Suppressor macrophage treated with lipopolysaccharide for 4 hours (primary cell): Measurements from ENCODE around the gene MINDY4B.
"Not testable (repeated sequence)": the region's sequence is repeated elsewhere in the genome, so short reads cannot be mapped to it uniquely, and the experiment has no call there.

ENCODE experiments used
- DNase-seq: peaks from one replicate; pipeline ENCODE4 v3.0.0-alpha.2; 2020

MINDY4B gene

DNA sequence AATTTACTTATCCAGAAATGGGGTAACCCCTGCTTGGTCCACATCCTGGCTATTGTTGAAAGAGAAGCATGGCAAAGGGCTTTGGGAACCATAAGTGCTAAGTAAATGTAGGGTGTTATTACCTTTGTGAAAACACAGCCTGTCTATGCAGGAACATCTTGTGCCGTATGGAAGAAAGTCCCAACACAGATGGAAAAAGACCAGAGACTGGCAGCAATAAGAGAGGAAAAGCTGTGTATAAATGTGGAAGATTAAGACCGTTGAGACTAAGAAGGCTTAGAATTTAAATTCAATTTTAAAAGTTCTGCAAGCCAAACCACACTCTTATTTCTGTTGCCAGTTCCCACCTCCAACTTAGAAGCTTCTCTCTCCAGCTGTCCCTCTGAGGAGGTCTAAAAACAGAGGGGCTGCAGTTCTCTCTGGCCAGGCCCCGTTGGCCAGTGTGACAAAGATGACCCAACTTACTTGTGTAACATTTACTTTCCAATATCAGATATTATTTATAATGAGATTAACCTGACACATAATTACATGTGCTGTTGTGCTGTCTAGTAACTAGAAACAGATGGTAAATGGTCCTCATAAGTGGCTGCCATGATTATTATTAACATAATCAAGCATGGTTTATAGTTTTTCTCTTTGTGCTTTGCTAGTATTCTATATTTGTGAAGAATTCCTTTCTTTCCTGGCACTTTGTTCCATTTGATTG is 7.0 kb downstream of the MINDY4B start:
- no peak for DNase-seq

DNA sequence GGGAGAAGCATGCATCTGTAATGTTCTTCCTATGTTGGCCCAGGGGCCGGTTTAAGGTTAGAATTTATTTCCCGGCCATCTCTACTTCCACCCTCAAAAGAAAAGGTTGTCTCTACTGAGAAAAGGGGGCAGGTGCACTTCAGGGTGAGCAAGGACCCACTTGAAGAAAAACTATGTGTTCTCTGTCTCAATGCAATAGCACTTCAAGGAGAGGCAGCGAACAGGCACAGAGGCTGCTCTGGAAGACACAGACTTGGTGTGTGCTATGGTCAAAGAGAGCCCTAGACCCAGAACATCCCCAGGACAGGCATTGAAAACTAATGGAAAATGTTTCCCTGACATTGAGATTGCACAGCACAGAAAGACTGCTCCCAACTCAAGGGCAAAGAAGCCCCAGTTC is 7.6 kb downstream of the MINDY4B start:
- DNase-seq: no peak

DNA sequence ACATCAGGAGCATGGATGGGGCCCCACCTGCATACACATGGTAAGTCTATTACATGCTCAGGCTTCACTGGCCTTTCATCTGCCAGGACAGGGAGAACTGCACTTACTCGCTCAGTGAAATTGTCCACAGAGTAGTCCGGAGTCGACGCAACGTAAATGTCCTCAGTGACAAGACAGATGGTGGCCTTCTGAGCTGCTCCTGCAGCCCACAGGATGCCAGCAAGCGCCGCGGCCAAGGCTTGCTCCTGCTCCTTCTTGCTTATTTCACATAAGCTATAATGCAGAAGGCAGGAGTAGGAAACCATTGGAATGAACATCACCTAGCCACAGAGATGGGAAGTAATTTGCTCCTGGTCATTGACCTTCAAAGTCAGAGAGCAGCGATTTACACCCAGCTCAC is 14.4 kb downstream of the MINDY4B start:
- no peak for DNase-seq

DNA sequence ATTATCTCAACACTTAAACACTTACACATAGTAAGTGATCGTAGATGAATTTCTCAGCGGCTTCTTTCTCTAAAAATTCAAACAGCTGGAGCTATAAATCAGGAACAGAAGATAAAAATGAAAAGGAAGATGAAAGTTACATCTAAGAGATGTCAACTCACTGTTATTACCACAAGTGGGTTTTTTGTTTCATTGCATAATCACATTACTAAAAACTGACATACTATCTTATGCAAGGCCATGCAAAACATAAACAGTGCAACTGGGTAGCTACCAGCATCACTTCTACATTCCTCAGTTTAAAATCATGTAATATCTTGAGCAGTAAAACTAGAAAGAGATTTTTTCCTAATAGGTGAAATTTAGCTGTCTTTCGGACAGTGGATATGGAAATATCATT is 14.9 kb downstream of the MINDY4B start:
- DNase-seq: peak; percentile 86

DNA sequence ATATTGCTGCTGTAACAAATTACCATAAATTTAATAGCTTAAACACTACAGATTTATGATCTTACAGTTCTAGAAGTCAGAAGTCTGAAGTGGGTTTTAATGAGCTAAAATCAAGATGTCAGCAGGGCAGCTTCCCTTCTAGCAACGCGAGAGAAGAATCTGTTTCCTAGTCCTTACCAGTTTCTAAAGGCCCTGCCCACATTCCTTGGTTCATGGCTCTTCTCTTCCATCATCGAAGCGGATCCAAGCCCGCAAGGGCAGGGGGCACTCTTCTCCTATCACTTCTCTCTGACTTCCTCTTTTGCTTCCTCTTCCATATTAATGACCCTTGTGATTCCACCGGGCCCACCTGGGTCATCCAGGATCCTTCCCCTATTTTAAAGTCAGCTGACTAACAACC is 16.1 kb downstream of the MINDY4B start:
- DNase-seq: no peak

DNA sequence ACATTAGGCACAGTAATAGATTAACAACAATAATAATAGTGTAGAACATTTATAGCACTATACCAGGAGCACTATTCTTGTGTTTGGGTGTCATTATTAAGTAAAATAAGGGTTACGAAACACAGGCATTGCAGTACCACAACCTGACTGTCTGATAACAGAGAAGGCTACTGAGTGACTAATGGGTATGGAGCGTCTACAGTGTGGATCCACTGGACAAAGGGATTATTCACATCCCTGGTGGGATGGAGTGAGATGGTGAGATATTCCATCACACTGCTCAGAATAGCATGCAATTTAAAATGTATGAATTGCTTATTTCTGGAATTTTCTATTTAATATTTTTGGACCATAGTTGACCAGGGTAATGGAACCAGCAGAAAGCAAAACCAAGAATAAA is 18.2 kb downstream of the MINDY4B start:
- DNase-seq: no peak

DNA sequence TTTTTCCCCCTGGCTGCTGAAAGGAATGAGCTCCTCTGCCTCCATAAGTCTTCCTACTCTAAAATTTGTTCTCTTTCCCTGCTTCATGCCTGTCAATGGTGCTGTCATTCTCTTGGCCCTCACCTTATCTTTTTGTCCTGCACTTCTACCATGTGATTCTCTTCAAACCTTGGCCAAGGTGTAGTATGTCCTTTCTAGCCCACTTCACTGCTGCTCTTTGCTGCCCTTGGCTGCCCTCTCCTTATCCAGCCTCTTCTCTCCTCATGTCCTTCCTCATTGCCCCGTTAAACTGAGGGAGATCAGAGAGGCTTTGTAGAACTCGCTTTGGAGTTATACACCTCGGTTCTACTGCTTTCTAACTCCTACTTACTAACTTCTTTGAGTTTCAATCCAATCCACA is 19.7 kb downstream of the MINDY4B start:
- no peak for DNase-seq

DNA sequence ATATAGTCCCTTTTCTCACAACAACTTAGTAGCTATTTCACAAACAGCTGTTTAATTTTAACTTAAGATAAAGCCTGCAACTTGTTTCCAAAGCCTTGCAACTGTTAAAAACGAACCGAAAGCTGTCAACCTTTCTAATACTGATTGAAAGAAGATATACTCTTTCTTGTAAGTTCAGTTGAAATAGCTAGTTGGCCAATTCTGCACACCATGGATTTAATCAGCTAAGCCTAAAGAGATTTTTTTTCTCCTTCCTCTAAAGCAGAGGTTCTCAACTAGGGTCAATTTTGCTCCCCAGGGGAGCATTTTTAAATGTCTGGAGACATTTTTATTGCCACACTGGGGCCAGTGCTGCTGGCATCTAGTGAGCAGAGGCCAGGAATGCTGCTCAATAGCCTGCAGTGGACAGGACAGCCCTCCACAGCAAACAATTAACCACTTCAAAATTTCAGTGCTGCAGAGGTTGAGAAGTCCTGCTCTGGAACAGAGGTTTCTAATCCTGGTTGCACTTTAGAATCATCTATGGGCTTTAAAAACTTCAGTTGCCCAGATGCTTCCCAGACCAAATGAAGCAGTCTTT is 26.2 kb downstream of the MINDY4B start:
- no peak for DNase-seq

DNA sequence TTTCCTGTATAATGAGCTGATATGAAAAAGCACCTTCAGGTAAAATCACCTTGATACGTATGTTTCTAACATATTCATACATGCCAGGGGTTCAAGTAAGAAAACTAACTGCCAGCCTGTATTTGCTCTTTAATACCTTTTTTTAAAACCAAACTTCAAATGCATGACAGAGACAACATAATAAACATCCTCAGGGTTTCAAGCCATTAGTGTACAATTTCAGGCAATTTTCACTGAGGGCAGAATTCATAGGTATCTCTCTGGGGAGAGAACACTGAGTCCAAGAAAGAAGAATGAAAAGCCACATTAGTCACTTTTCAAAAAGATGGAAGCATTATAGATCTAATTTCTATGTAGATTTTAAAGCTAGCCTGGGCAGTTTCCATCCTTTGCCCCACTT is 26.9 kb downstream of the MINDY4B start:
- DNase-seq: no peak

DNA sequence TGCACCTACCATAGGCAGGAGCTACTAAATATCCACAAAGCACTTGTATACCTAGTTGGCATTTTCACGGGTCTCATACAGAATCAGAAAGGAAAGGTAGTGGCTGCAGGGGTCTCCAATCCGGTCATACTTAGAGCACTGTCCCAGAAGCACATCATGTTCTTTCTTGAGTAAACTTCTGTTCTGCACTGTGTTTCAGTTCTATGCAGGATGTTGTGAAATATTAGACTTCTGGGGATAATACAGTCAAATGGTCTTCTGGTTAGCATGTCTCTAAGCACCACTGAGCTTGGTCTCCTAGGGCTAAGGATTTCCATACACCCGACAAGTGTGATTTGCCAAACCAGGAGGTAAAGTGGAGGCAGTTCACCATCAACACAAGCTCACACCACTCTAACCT is 27.9 kb downstream of the MINDY4B start:
- DNase-seq: no peak

DNA sequence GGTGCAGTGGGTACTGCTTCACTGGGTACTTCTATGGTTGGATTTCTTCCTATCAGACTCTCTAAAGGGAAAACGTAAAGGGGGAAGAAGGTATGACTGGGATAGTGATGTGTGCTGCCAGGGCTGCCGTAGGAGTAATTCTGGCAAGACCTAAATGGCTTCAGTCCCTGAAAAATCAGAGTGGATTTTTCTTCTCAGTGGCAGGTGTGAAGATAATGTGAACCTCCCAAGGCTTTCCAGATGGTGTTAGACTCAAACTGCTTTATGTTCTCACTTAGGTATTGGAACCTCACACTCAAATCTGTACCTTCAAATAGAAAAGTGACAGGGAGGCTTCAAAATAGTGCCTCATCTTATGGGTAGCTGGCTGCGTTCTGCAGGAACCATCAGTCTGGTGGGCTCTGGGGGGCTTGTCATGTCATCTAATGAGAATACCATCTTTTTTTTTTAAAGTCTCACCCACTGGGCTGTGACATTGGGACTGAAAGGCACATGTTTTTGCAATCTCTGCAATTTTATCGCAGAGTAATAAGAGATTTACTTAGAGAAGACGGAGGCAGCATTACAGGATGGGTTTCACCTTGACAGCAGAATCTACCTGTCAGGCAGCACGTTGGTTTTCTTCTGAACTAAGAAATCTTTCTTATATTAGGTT is 28.5 kb downstream of the MINDY4B start:
- DNase-seq: no peak

DNA sequence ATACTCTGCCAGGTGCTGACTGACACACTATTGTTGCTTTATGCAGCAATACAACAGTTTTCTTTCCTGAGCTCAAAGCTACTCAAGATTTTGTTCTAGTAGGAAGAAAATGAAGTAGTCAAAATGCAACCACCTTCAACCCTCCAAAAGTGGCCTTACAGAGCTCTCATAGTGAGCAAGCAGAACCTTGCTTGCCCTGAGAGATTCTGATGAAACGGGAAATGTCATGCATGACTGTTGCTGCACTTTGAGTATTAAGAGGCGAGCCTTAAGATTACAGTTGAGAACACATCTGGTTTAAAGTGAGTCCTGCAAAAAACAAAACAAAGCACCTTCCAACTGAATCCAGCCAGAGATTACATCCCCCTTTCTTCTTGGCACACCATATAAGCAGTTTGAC is 29.7 kb downstream of the MINDY4B start:
- DNase-seq: peak; percentile 19

DNA sequence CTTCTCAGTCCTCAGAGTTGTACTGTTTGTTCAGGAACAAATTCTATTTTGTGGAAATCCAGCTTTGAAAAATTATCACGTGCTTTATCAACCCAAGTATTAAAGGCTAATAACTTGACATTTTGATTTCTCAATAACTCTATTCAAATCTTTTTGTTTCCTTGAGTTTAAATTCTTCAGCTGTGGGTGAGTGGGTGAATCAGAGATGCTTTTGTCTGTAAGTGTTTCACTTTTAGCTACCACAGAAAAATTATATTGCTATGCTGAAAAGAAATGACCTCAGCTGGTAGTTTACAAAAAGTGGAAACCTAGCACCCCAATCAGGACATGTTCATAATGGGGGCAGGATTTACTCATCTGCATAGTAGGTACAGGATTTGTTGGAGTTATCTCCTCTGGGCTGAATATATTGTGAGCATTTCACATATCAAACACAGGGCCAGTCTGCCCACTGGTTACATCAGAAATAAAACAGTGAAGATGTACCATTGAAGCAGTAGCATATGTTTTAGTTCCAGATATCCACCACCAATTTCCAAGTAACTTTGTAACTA is 30.5 kb downstream of the MINDY4B start:
- DNase-seq: no peak

DNA sequence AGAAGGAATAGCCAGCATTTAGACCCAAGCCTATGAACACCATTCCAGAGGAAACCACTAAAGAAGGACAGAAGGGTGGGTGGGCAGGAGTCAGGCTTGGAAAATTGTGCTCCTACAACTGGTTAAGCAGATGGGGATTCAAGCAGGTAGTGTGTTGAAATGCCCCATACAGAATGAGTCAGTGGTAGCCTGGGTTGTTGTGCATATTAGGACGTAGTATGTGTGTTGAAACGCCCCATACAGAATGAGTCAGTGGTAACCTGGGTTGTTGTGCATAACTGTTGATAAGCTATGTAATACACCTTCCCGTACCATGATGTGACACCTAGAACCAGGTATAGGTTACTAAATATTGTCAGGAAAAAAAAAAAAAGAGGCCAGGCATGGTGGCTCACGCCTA is 34.0 kb downstream of the MINDY4B start:
- DNase-seq: no peak

DNA sequence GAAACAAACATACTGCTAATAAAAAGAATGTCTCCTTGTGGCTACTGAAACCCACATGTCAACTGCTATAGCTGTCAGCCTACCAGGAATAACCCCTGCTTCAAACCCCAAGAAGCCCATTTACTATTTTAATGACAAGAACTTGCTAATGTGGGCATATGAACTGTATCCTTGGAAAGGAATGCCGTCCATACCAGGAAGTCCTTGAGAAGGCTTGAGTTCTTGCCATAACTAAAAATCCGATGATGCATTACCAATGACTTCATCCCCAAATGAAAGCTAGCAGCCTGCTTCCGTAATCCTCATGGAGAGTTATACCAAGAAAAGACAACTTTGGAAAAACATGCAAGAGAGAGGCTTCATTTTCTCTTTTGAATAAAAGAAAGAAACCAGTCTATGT is 34.8 kb downstream of the MINDY4B start:
- DNase-seq: no peak

DNA sequence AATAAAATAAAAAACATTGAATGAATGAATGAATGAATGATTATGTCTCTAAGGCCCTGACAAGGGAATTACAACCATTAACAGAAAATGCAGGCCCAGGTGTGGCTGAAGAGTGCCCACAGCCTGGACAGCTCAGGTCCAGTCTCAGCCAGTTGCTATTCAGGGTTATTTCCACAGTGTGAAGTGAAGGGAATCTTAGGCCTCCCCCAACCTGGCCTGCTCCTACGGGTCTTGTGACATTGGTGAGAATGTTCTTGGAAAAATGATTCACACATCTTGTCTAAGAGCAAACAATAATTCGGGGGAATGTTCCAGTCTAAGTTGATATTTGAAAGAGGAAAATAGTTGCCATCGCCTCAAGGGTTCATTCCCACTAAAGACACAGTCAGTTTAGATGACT is 37.0 kb downstream of the MINDY4B start:
- no peak for DNase-seq

DNA sequence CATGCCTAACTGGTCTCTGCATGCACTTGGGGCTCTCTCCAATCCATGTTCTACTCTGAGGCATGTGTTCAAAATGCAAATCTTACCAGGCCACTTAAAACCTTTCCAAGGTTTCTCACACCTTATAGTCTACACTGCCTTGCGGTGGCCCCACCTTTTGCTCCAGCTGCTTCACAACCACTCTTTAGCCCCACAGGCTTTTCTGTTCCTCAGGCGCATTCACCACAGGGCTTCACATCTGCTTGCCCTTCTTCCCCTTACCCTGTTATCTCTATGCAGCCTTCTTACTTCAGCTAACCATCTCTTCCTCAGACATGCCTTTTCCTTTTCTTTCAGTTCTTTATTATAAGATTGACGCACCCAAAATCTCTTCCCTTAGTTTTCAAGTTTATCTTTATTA is 37.8 kb downstream of the MINDY4B start:
- no peak for DNase-seq

DNA sequence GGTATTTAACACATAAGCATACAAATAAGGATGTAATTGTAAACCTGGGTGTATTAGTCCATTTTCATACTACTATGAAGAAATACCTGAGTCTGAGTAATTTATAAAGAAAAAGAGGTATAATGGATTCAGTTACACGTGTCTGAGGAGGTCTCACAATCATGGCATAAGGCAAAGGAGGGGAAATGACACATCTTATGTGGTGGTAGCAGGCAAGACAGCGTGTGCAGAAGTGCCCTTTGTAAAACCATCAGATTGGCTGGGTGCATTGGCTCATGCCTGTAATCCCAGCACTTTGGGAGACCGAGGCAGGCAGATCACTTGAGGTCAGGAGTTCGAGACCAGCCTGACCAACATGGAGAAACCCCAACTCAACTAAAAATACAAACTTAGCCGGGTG is 41.3 kb downstream of the MINDY4B start:
- DNase-seq: not testable (repeated sequence)

DNA sequence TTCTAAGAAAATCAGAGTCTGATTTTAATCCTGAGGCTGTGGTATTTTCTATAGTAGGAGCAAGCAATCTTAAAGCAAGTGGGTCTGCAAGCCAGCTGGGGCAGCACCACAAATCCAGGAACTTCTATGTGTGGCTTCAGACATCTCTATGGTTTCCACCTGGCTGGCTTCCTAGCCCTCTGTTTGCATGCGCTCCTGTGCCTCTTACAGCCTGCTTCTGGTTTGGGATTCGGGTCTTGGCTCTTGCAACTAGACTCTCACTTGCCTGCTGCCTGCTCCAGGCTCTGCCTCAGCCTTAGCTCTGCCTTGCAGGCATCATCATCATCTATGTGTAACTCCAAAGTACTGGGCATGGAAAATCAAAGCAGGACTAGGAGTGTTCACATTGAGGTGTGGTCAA is 43.4 kb downstream of the MINDY4B start:
- DNase-seq: no peak

DNA sequence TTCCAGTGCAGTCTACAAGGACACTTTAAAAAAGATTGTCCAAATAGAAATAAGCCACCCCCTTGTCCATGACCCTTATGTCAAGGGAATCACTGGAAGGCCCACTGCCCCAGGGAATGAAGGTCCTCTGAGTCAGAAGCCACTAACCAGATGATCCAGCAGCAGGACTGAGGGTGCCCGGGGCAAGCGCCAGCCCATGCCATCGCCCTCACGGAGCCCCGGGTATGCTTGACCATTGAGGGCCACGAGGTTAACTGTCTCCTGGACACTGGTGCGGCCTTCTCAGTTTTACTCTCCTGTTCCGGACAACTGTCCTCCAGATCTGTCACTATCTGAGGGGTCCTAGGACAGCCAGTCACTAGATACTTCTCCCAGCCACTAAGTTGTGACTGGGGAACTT is 47.3 kb downstream of the MINDY4B start:
- DNase-seq: not testable (repeated sequence)

DNA sequence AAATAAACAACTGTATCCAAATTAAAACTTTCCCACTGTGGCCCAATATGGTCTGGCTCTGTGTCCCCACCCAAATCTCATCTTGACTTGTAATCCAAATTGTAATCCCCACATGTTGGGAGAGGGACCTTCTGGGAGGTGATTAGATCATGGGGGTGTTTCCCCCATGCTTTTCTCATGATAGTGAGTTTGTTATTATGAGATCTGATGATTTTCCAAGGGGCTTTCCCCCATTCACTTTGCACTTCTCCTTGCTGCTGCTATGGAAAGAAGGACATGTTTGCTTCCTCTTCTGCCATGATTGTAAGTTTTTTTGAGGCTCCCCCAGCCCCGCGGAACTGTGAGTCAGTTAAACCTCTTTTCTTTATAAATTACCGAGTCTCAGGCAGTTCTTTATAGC is 55.0 kb downstream of the MINDY4B start:
- DNase-seq: peak; percentile 16

DNA sequence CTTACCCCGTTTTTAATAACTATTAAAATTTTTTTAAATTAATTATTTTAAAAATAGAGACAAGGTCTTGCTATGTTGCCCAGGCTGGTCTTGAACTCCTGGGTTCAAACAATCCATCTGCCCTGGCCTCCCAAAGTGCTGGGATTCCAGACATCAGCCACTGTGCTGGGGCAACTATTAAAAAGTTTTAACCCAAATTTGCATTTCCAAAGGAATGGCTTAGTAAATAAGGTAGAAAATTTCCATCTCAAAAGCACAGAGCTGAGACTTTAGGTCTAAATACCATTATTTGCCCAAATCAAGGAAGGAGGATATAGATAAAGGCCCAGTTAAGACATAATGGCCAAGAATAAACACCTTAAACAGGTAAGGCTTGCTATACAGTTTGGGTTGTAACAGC is 56.4 kb downstream of the MINDY4B start:
- DNase-seq: no peak

DNA sequence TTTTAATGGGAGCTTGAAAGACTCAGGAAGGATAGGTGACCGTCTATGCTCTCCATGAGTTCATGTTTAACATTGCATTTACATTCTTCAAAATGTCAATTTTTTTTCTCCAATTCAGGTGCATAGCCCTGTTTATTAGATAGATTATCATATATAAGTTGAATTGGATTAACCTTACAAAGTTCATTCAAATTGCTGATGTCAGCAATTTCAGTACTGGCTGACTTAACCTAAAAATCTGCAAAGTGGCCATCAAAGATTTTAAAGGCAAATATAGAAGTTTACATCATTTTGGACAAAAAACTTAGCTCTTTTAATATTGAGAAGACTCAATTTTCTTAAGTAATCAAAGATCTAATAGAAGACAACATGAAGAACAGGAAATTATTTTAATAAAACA is 57.8 kb downstream of the MINDY4B start:
- no peak for DNase-seq

DNA sequence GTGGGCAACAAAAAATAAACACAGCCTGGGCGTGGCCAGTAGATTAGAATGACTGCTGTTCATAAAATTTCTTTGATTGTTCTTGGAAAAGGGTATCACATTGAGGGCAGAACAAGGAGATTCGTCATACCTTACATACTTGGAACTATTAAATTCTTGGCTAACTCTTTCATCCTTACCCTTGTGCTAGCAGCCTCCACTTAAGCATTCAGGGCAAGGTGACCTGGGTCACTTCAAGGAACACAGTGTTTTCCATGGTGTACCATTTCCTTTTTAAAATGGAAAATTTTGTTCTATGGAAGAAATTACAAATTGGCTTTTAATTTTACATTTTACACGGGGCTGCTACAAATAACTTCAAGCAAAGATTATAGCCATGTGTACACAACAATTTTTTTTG is 60.8 kb downstream of the MINDY4B start:
- DNase-seq: no peak
